Mononuclear cell (primary cell): ENCODE measurements around the gene MYO9A. TPM values are rescaled to one million over a fixed set of nuclear protein-coding genes. Genes with fewer than 3 reads are reported as not detected.

ENCODE experiments used
- H3K27me3 ChIP-seq: 2 replicates; pipeline ENCODE4 v1.6.0; 2011; ENCODE audit warnings: low read length, control low read depth; ENCODE audit not compliant: insufficient read depth
- H3K4me1 ChIP-seq: 2 replicates; pipeline ENCODE4 v1.5.1; 2011; ENCODE audit warnings: mild to moderate bottlenecking, low read length, control low read depth; ENCODE audit not compliant: insufficient read depth
- H3K4me3 ChIP-seq: 2 replicates; pipeline ENCODE4 v1.5.1; 2011; ENCODE audit warnings: mild to moderate bottlenecking, low read length, moderate library complexity
- H3K9me3 ChIP-seq: 2 replicates; pipeline ENCODE4 v1.5.1; 2011; ENCODE audit warnings: low read depth, mild to moderate bottlenecking, control low read depth, low read length
- total RNA-seq: library from RNA; depleted of rRNA; stranded (reverse); fragments of >200 nt; gene quantifications from one replicate; pipeline ENCODE4 v1.2.3, GENCODE V29; 2012

The MYO9A gene
- total RNA-seq, 1 donor = 25.3 TPM

GRCh38 chr15:72146934-72147333, 29.0 kb upstream of the MYO9A start:
- no peaks in the 10 kb centered on the region for H3K9me3 ChIP-seq
- no peak overlapping the region for H3K4me3 ChIP-seq
- peaks cover 5% of the 10 kb centered on the region for H3K4me1 ChIP-seq
- no peaks in the 10 kb centered on the region for H3K27me3 ChIP-seq

DNA sequence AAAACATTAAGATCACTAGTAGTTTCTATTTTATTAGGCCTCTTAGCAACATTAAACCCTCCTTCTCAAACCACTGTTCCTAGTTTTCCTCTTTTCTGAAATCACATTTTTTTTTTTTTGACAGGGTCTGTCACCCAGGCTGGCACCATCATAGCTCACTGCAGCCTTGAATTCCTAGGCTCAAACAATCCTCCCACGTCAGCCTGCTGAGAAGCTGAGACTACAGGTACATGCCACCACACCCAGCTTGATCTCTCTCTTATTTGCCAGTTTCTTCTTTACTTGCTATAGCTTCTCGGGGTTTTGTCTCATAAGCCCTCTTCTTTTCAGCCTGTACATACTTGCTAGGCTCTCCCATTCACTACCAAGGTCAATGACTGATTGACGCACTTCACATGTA, 28.3 kb upstream of the MYO9A start:
- no peaks in the 10 kb centered on the region for H3K27me3 ChIP-seq
- peaks cover 5% of the 10 kb centered on the region for H3K4me1 ChIP-seq
- H3K4me3 ChIP-seq = no peak overlapping the region
- no peaks in the 10 kb centered on the region for H3K9me3 ChIP-seq

DNA sequence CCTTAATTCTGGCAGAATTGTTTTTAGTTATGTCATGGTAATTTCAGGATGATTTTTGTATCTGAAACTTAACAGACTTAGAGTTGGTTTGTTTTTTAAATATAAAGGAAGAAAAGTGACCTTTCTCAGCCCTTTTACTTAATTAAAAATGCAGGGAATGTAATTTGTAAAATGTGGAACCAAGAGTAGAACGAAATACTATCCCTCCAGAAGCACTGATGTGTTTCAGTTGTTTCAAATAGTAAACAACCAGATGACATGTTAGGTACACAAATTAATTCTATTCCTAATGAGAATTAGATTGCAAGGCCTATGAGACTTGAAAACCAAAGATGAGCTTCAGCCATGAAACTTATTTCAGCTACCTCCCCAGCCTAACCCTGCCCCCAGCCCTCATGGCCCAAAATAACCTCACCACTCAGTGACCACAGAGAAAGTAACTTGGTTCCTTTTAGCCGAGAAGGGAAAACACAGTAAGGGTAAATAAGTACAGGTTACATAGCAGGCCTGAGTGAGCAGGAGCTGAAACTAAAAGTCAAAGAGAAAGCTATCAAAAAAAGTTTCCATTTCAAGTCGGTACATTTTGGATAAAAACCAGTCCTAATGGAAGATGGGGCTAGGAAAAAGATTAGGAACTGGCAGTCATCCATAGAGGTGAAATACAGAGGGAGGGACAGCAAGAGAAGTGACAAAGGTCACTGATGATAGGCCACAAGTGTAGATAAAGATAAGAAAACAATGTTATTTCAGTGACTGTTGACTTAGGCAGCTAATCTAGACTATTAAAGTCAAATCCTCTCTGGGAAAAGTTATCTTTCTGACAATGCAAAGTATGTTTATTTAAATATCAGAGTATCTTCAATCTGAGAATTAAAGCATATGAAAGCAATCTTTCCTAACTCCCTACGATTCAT, 23.5 kb upstream of the MYO9A start:
- Histone ChIP-seq H3K27me3 (no peaks in the 10 kb centered on the region), H3K9me3 (no peaks in the 10 kb centered on the region), H3K4me3 (no peak overlapping the region), H3K4me1 (peaks cover under 1% of the 10 kb centered on the region)

- Histone ChIP-seq H3K4me3 (no peak overlapping the region), H3K4me1 (no peaks in the 10 kb centered on the region), H3K9me3 (no peaks in the 10 kb centered on the region), H3K27me3 (no peaks in the 10 kb centered on the region)
Measured at GRCh38 chr15:72140088-72140487, 22.1 kb upstream of the MYO9A start.

DNA sequence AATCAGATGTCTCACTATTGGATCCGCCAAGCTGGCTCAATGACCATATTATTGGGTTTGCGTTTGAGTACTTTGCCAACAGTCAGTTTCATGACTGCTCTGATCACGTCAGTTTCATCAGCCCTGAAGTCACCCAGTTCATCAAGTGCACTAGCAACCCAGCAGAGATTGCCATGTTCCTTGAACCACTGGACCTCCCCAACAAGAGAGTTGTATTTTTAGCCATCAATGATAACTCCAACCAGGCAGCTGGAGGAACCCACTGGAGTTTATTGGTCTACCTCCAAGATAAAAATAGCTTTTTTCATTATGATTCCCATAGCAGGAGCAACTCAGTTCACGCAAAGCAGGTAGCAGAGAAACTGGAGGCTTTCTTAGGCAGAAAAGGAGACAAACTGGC, 21.7 kb upstream of the MYO9A start:
- H3K27me3 ChIP-seq = no peaks in the 10 kb centered on the region
- no peak overlapping the region for H3K4me3 ChIP-seq
- H3K4me1 ChIP-seq = no peaks in the 10 kb centered on the region
- no peaks in the 10 kb centered on the region for H3K9me3 ChIP-seq

- H3K4me1 ChIP-seq = no peaks in the 10 kb centered on the region
- no peak overlapping the region for H3K4me3 ChIP-seq
- H3K27me3 ChIP-seq = no peaks in the 10 kb centered on the region
- no peaks in the 10 kb centered on the region for H3K9me3 ChIP-seq
Measured at GRCh38 chr15:72136170-72137051, 18.5 kb upstream of the MYO9A start.

DNA sequence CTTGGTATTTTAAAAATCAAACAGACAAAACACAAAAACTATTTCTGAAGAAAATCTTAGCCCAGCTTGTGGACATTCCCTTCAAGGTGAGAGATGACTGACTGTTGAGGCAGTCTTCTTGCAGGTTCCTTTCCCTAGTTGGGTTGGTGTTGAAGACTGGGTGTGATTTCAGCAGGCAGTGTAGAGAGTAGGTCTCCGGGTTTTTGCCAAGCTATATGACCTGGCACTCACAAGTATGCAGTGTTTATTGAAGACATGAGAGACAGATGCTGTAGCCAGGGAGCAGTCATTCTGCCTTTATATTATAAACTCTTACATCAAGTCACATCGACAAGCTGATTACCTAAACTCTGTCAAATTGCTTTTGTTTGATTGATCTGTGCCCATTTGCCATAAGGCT, 17.8 kb upstream of the MYO9A start:
- no peaks in the 10 kb centered on the region for H3K4me1 ChIP-seq
- H3K4me3 ChIP-seq = no peak overlapping the region
- H3K27me3 ChIP-seq = no peaks in the 10 kb centered on the region
- H3K9me3 ChIP-seq = no peaks in the 10 kb centered on the region

DNA sequence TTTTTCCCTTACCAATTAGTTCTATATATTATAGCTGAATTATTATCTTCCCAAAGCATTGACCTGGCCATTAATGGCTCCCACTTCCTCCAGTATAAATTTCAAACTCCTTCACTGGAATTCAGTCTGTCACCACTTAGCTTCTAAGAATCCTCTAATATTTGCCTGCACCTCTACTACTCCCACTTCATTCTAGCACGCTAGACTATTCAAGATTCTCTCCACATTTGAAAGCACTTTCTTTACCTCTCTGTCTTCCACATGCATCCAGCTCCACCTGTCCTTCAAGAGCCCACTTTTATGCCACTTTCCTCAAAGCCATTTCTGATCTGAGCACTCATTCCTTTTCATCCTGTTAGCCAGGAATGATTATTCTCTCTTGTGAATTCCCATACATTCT, 15.3 kb upstream of the MYO9A start:
- Histone ChIP-seq H3K4me1 (no peaks in the 10 kb centered on the region), H3K4me3 (no peak overlapping the region), H3K9me3 (no peaks in the 10 kb centered on the region), H3K27me3 (no peaks in the 10 kb centered on the region)

DNA sequence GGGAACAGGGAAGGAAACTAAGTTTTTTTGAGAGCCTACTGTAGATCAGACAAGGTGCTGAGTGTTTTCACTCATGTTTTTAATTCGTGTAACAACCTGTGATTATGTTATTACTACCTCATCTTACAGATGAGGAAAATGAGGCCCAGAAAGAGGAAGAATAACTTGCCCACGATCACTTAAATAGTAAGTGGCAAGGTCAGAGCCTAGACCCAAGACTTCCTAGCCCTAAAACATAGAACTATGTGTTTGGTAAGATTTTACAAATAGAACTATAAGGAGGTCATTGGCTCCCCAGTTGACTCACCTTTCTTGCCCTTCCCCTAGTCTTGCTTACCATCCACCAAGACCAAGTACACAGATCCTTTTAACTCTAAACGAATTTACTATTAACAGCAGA, 14.0 kb upstream of the MYO9A start:
- Histone ChIP-seq H3K9me3 (no peaks in the 10 kb centered on the region), H3K4me1 (no peaks in the 10 kb centered on the region), H3K4me3 (no peak overlapping the region), H3K27me3 (no peaks in the 10 kb centered on the region)

GRCh38 chr15:72130272-72130671, 12.3 kb upstream of the MYO9A start:
- H3K27me3 ChIP-seq = no peaks in the 10 kb centered on the region
- no peaks in the 10 kb centered on the region for H3K4me1 ChIP-seq
- no peaks in the 10 kb centered on the region for H3K9me3 ChIP-seq
- H3K4me3 ChIP-seq = no peak overlapping the region

GRCh38 chr15:72128359-72128758, 10.4 kb upstream of the MYO9A start:
- Histone ChIP-seq H3K27me3 (no peaks in the 10 kb centered on the region), H3K9me3 (no peaks in the 10 kb centered on the region), H3K4me1 (no peaks in the 10 kb centered on the region), H3K4me3 (no peak overlapping the region)

- H3K4me1 ChIP-seq = no peaks in the 10 kb centered on the region
- no peak overlapping the region for H3K4me3 ChIP-seq
- no peaks in the 10 kb centered on the region for H3K9me3 ChIP-seq
- H3K27me3 ChIP-seq = no peaks in the 10 kb centered on the region
Measured at GRCh38 chr15:72127724-72128322, 9.9 kb upstream of the MYO9A start.

DNA sequence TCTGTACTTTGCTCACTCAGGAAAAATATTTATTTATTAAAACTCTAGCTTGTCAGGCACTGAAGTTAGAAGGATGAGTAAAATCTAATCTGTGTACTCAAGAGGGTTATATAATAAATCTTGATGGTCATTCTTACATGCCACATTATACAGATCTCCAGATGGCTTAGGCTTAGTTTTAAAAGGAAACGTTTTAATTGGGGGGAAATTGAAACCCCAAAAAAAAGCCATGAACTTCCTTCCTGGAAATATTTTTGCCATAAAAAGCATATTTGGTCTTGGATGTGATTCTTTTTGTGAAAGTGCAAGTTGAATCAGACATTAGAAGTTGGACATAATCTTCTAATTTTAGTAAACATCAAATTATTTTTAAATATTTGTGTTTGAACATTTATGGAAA, 6.3 kb upstream of the MYO9A start:
- Histone ChIP-seq H3K4me1 (peaks cover 3% of the 10 kb centered on the region), H3K4me3 (no peak overlapping the region), H3K27me3 (no peaks in the 10 kb centered on the region), H3K9me3 (no peaks in the 10 kb centered on the region)

DNA sequence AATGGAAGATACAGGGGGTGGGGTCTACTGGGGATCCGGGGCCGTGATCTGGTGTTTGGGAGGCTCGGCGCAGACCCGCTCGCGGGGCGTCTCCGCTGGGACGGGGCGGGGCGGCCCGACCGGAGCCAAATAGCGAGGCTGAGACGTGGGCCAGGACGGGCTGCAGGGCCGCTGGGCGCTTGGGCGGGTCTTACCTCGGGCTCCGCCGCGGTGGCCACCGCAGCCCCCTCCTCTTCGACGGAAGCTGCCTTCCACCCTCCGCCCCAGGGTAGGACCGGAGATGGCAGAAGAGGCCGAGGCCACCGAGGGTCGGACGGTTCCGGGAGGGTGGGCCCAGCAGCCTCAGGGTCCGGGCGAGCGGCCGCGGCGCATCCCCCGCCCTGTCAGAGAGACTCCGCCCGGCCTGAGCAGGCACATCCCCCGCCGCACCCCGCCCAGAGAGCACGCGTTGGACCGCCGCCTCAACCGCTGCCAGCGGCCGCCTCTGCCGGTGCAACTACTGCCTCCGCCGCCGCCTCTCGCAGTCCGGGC, 399 bp downstream of the MYO9A start:
- no peaks in the 10 kb centered on the region for H3K9me3 ChIP-seq
- peaks cover 20% of the 10 kb centered on the region for H3K4me1 ChIP-seq
- H3K27me3 ChIP-seq = no peaks in the 10 kb centered on the region
- peak overlapping the region; percentile 86 for H3K4me3 ChIP-seq
